SU-DHL-6 (cell line): ENCODE data around the gene PCDHGA6.

ENCODE experiments used
- H2AFZ ChIP-seq: fragments of 200-600 bp; sonication (generic); 2 replicates; pipeline ENCODE4 v1.6.1; 2014; ENCODE audit warnings: low read depth, mild to moderate bottlenecking, moderate library complexity, mixed read lengths, antibody characterized with exemption, low read length; ENCODE audit not compliant: severe bottlenecking
- H3F3A ChIP-seq: fragments of 200-600 bp; shearing (Covaris generic); 2 replicates; pipeline ENCODE4 v1.6.0; 2016; ENCODE audit warnings: antibody characterized with exemption, mild to moderate bottlenecking; ENCODE audit not compliant: insufficient read depth
- H3K27ac ChIP-seq: fragments of 200-600 bp; sonication (generic); 2 replicates; pipeline ENCODE4 v1.5.1; 2016; ENCODE audit warnings: low read depth, mild to moderate bottlenecking, low read length, moderate library complexity, mixed read lengths
- H3K27me3 ChIP-seq: fragments of 200-600 bp; sonication (generic), shearing (Covaris generic); 2 replicates; pipeline ENCODE4 v1.6.0; 2014; ENCODE audit warnings: mild to moderate bottlenecking, low read length
- H3K36me3 ChIP-seq: fragments of 200-600 bp; sonication (generic); 2 replicates; pipeline ENCODE4 v1.6.1; 2014; ENCODE audit warnings: mild to moderate bottlenecking, low read length, mixed read lengths
- H3K4me2 ChIP-seq: fragments of 300-600, 200-600 bp; shearing (Covaris generic), sonication (generic); 2 replicates; pipeline ENCODE4 v1.6.0; 2014; ENCODE audit warnings: low read length, low read depth, mild to moderate bottlenecking; ENCODE audit not compliant: poor library complexity, severe bottlenecking
- H3K4me3 ChIP-seq: fragments of 200-600 bp; sonication (generic); 2 replicates; pipeline ENCODE4 v1.5.1; 2014; ENCODE audit warnings: antibody characterized with exemption, low read length, mild to moderate bottlenecking, mixed read lengths; ENCODE audit not compliant: insufficient read depth, poor library complexity, severe bottlenecking
- H3K79me2 ChIP-seq: fragments of 200-600 bp; sonication (generic); 2 replicates; pipeline ENCODE4 v1.6.1; 2014; ENCODE audit warnings: mild to moderate bottlenecking, low read length, moderate library complexity; ENCODE audit not compliant: insufficient read depth
- H3K9ac ChIP-seq: fragments of 200-600 bp; sonication (generic); 2 replicates; pipeline ENCODE4 v1.7.0; 2014; ENCODE audit warnings: mild to moderate bottlenecking, low read length
- H3K9me2 ChIP-seq: fragments of 200-600 bp; sonication (generic); replicated peaks from 2 replicates; pipeline ENCODE4 v1.6.1; 2014; ENCODE audit warnings: low read length; ENCODE audit not compliant: insufficient read depth
- H3K9me3 ChIP-seq: fragments of 200-600 bp; sonication (generic); 2 replicates; pipeline ENCODE4 v1.6.1; 2014; ENCODE audit warnings: low read length, mixed read lengths; ENCODE audit not compliant: insufficient read depth
- H4K20me1 ChIP-seq: fragments of 200-600 bp; sonication (generic); 2 replicates; pipeline ENCODE4 v1.6.1; 2014; ENCODE audit warnings: low read depth, mild to moderate bottlenecking, antibody characterized with exemption, low read length, moderate library complexity, mixed read lengths
- CTCF ChIP-seq: fragments of 200-600 bp; sonication (generic); IDR thresholded peaks from one replicate; pipeline ENCODE4 v1.5.1; 2017; ENCODE audit warnings: antibody characterized with exemption, mild to moderate bottlenecking, low read length, moderate library complexity; ENCODE audit not compliant: insufficient read depth, poor library complexity, severe bottlenecking
- EZH2phosphoT487 ChIP-seq: fragments of 200-600 bp; sonication (generic), shearing (Covaris generic); conservative IDR thresholded peaks from 2 replicates; pipeline ENCODE4 v1.6.1; 2018; ENCODE audit warnings: mild to moderate bottlenecking, antibody characterized with exemption, low read length, moderate library complexity, mixed read lengths

PCDHGA6 gene

GRCh38 chr5:141342773-141343172 lies 30.9 kb upstream of the PCDHGA6 start:
- H3K79me2 ChIP-seq: no peaks in the 10 kb centered on the region
- H3K4me2 ChIP-seq: no peak overlapping the region
- H3K27me3 ChIP-seq: no peaks in the 10 kb centered on the region
- H3K9ac ChIP-seq: no peak overlapping the region
- no peak for TF ChIP-seq EZH2phosphoT487
- TF ChIP-seq CTCF: no peak
- no peaks in the 10 kb centered on the region for H3K9me2 ChIP-seq
- H2AFZ ChIP-seq: no peak overlapping the region
- H3K4me3 ChIP-seq: no peak overlapping the region
- H3K9me3 ChIP-seq: no peaks in the 10 kb centered on the region
- H3K36me3 ChIP-seq: no peaks in the 10 kb centered on the region
- H4K20me1 ChIP-seq: no peaks in the 10 kb centered on the region
- H3F3A ChIP-seq: no peaks in the 10 kb centered on the region
- H3K27ac ChIP-seq: no peak overlapping the region

- H3F3A ChIP-seq: no peaks in the 10 kb centered on the region
- H3K9me2 ChIP-seq: no peaks in the 10 kb centered on the region
- H3K9ac ChIP-seq: no peak within 1 kb of the TSS
- no peak within 1 kb of the TSS for H3K4me3 ChIP-seq
- no peak within 1 kb of the TSS for H2AFZ ChIP-seq
- H3K36me3 ChIP-seq: no peaks in the 10 kb centered on the region
- H4K20me1 ChIP-seq: no peaks in the 10 kb centered on the region
- H3K27me3 ChIP-seq: no peaks in the 10 kb centered on the region
- H3K9me3 ChIP-seq: no peaks in the 10 kb centered on the region
- no peaks in the 10 kb centered on the region for H3K79me2 ChIP-seq
- TF ChIP-seq EZH2phosphoT487 (no peak), CTCF (peak; percentile 9)
- H3K4me2 ChIP-seq: no peak within 1 kb of the TSS
- H3K27ac ChIP-seq: no peak within 1 kb of the TSS
Observed at GRCh38 chr5:141343242-141343952, 30.3 kb upstream of the PCDHGA6 start, which contains the start of gene PCDHGA3. TSS of gene PCDHGA3 (plus strand) at chr5:141343829. CDS start at chr5:141344034, 205 bp downstream.

- Histone ChIP-seq H3K4me3 (no peak overlapping the region), H3K79me2 (no peaks in the 10 kb centered on the region), H3K27ac (no peak overlapping the region), H3F3A (no peaks in the 10 kb centered on the region), H3K9me2 (no peaks in the 10 kb centered on the region), H3K9ac (no peak overlapping the region), H3K36me3 (no peaks in the 10 kb centered on the region), H4K20me1 (no peaks in the 10 kb centered on the region), H2AFZ (no peak overlapping the region), H3K4me2 (no peak overlapping the region), H3K27me3 (no peaks in the 10 kb centered on the region), H3K9me3 (no peaks in the 10 kb centered on the region)
- TF ChIP-seq EZH2phosphoT487 (no peak), CTCF (no peak)
Observed at GRCh38 chr5:141343953-141344463, 29.7 kb upstream of the PCDHGA6 start.
